ENCODE results near the gene PTCHD1. TPM values are rescaled to one million over a fixed set of nuclear protein-coding genes. Genes with fewer than 3 reads are reported as not detected.

PTCHD1 gene
- total RNA-seq, 1 experiment from 2014 or later = not detected

DNA sequence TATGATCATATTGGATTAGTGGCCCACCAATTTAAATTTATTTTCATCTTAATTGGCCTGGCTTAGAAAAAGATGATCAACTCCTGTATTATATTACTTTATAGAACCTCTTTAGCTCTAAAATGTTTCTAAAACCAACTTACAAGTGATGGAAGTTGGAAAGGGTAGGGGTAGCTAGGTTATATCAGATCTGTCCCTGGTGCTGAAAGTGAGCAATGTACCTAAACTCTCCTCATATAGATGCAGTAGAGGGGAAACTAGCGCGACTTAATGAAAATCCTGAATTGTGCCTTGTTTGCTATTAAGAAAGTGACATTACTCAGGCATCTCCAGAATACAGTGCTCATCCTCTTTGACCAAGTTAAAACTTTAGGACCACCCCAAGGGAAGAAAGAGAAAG is 7.5 kb upstream of the PTCHD1 start:
- ChIA-PET POLR2A (ENCODE audit: unreplicated experiment) (no interaction called here), CTCF (no interaction called here)
- Histone ChIP-seq H3F3A (ENCODE audit: low read length, unreplicated experiment) (no peaks in the 10 kb centered on the region), H3K9me2 (replicated peaks; ENCODE audit: low read length) (no peaks in the 10 kb centered on the region), H3K79me2 (ENCODE audit: low read length) (no peaks in the 10 kb centered on the region), H3K36me3 (ENCODE audit: low read depth, low read length) (no peaks in the 10 kb centered on the region), H3K9me3 (ENCODE audit: low read length) (no peaks in the 10 kb centered on the region), H4K20me1 (ENCODE audit: low read length) (no peaks in the 10 kb centered on the region), H3K4me2 (ENCODE audit: low read length) (no peak overlapping the region), H3K9ac (ENCODE audit: low read length) (no peak overlapping the region), H3K27me3 (ENCODE audit: low read length) (peaks cover 47% of the 10 kb centered on the region), H2AFZ (ENCODE audit: low read length) (no peak overlapping the region), H3K27ac (ENCODE audit: low read length) (no peak overlapping the region), H3K4me3 (ENCODE audit: low read length) (no peak overlapping the region), H3K4me1 (ENCODE audit: insufficient read depth, low read length) (no peaks in the 10 kb centered on the region)
- ATAC-seq (no peak), DNase-seq (no peak)
- BruUV-seq (replicated peaks) = no TSS peak
- TF ChIP-seq EZH2 (IDR thresholded peaks at IDR 0.05; ENCODE audit: low read length, unreplicated experiment) (no peak), EZH2phosphoT487 (IDR thresholded peaks at IDR 0.05; ENCODE audit: borderline replicate concordance, low read length) (no peak)
- TF ChIP-seq, protein P1, sequence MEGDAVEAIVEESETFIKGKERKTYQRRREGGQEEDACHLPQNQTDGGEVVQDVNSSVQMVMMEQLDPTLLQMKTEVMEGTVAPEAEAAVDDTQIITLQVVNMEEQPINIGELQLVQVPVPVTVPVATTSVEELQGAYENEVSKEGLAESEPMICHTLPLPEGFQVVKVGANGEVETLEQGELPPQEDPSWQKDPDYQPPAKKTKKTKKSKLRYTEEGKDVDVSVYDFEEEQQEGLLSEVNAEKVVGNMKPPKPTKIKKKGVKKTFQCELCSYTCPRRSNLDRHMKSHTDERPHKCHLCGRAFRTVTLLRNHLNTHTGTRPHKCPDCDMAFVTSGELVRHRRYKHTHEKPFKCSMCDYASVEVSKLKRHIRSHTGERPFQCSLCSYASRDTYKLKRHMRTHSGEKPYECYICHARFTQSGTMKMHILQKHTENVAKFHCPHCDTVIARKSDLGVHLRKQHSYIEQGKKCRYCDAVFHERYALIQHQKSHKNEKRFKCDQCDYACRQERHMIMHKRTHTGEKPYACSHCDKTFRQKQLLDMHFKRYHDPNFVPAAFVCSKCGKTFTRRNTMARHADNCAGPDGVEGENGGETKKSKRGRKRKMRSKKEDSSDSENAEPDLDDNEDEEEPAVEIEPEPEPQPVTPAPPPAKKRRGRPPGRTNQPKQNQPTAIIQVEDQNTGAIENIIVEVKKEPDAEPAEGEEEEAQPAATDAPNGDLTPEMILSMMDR (conservative IDR thresholded peaks at IDR 0.05; ENCODE audit: low read depth, low read length) = no peak
- intact Hi-C loops (cut with micrococcal nuclease) = no loop called here

- POLR2A ChIA-PET (ENCODE audit: unreplicated experiment) = no interaction called here
- H2AFZ ChIP-seq (ENCODE audit: low read length) = no peak overlapping the region
- no peak overlapping the region for H3K27ac ChIP-seq (ENCODE audit: low read length)
- CTCF ChIA-PET = no interaction called here
- no peaks in the 10 kb centered on the region for H3K79me2 ChIP-seq (ENCODE audit: low read length)
- intact Hi-C loops (cut with micrococcal nuclease) = no loop called here
- ATAC-seq (no peak), DNase-seq (no peak)
- no peaks in the 10 kb centered on the region for H4K20me1 ChIP-seq (ENCODE audit: low read length)
- no peak overlapping the region for H3K9ac ChIP-seq (ENCODE audit: low read length)
- no peaks in the 10 kb centered on the region for H3K4me1 ChIP-seq (ENCODE audit: insufficient read depth, low read length)
- no peaks in the 10 kb centered on the region for H3F3A ChIP-seq (ENCODE audit: low read length, unreplicated experiment)
- no peaks in the 10 kb centered on the region for H3K9me2 ChIP-seq (replicated peaks; ENCODE audit: low read length)
- H3K4me3 ChIP-seq (ENCODE audit: low read length) = no peak overlapping the region
- H3K4me2 ChIP-seq (ENCODE audit: low read length) = no peak overlapping the region
- H3K36me3 ChIP-seq (ENCODE audit: low read depth, low read length) = no peaks in the 10 kb centered on the region
- peaks cover 62% of the 10 kb centered on the region for H3K27me3 ChIP-seq (ENCODE audit: low read length)
- no peaks in the 10 kb centered on the region for H3K9me3 ChIP-seq (ENCODE audit: low read length)
- TF ChIP-seq EZH2phosphoT487 (IDR thresholded peaks at IDR 0.05; ENCODE audit: borderline replicate concordance, low read length) = no peak
- BruUV-seq (replicated peaks) = no TSS peak
Measured at GRCh38 chrX:23331701-23332100, 2.9 kb upstream of the PTCHD1 start.

DNA sequence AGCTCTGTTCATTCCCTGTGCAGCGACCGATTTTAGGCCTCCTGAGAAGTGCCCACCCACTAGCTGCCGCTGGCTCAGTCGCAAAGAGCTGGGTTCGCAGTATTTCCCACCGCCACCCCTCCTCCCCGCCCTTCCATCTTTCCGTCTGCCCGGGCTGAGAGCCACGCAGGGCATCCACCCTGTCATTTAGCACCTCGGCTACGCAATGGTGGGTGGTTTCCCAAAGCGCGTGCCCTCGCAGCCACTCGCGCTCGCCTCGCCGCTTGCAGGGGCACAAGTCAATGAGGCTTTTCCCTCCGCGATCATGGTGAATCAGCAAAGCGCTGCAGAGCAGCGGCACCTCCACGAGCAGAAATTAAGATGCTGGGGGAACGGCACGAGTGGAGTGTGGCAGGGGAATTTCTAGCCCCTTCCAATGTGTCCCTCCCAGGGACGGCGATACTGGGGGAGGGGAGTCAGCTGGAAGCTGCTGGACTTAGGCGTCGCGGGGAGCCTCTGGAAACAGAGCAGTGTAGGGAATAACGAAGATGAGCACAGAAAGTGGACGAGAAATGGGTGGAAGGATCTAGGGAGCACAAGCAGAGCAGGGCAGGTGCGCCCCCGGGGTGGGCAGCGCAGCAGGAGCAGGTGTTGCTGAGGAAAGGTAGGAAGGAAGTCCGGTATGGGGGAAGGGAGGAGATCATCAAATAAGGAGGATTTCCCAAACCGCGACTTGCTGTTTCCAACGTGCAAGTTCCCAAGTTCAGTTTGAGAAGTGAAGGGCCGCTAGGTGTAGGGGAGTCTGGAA is 2.4 kb upstream of the PTCHD1 start:
- no peaks in the 10 kb centered on the region for H3F3A ChIP-seq (ENCODE audit: low read length, unreplicated experiment)
- DNase-seq = no peak
- no peak overlapping the region for H3K9ac ChIP-seq (ENCODE audit: low read length)
- no TSS peak for BruUV-seq (replicated peaks)
- H3K27me3 ChIP-seq (ENCODE audit: low read length) = peaks cover 63% of the 10 kb centered on the region
- H3K27ac ChIP-seq (ENCODE audit: low read length) = no peak overlapping the region
- H3K9me3 ChIP-seq (ENCODE audit: low read length) = no peaks in the 10 kb centered on the region
- no peak for TF ChIP-seq EZH2 (IDR thresholded peaks at IDR 0.05; ENCODE audit: low read length, unreplicated experiment)
- TF ChIP-seq, protein P1 (conservative IDR thresholded peaks at IDR 0.05; ENCODE audit: low read depth, low read length) = no peak
- TF ChIP-seq EZH2phosphoT487 (IDR thresholded peaks at IDR 0.05; ENCODE audit: borderline replicate concordance, low read length) = no peak
- H3K79me2 ChIP-seq (ENCODE audit: low read length) = no peaks in the 10 kb centered on the region
- no peak overlapping the region for H2AFZ ChIP-seq (ENCODE audit: low read length)
- intact Hi-C loops (cut with micrococcal nuclease) = no loop called here
- no peaks in the 10 kb centered on the region for H3K36me3 ChIP-seq (ENCODE audit: low read depth, low read length)
- H4K20me1 ChIP-seq (ENCODE audit: low read length) = no peaks in the 10 kb centered on the region
- H3K4me3 ChIP-seq (ENCODE audit: low read length) = no peak overlapping the region
- no peaks in the 10 kb centered on the region for H3K4me1 ChIP-seq (ENCODE audit: insufficient read depth, low read length)
- ChIA-PET CTCF (no interaction called here), POLR2A (ENCODE audit: unreplicated experiment) (no interaction called here)
- H3K4me2 ChIP-seq (ENCODE audit: low read length) = no peak overlapping the region
- no peak for ATAC-seq
- no peaks in the 10 kb centered on the region for H3K9me2 ChIP-seq (replicated peaks; ENCODE audit: low read length)
